A549 (cell line): ENCODE results near the gene TTLL1. TPM values are rescaled to one million over a fixed set of nuclear protein-coding genes. Genes with fewer than 3 reads are reported as not detected.

Experiments
- ATAC-seq, 2 experiments: fragments of 200-7000 bp in 1 of 2; fragments of >200 bp in 1 of 2; cut with Nextera tagmentation in 1 of 2; cut with Tn5 transposase in 1 of 2; 3 replicates each; pipeline versions ENCODE4 v1.8.0 to v1.9.1; 2018 to 2020; ENCODE audit warnings: mild to moderate bottlenecking in 1 of 2, moderate library complexity in 1 of 2
- CTCF ChIA-PET: fragments of 300-600 bp; sonication (Branson Sonifier 250); formaldehyde crosslinking; extraction: SDS; loops from one replicate; lab custom pipeline; 2021; ENCODE audit warnings: antibody characterized with exemption, inconsistent platforms; lab: Yijun Ruan, JAX
- POLR2A ChIA-PET: fragments of 350-600 bp; formaldehyde crosslinking; extraction: SDS; loops from one replicate; lab custom pipeline; 2021; ENCODE audit warnings: antibody characterized with exemption, inconsistent platforms; lab: Yijun Ruan, JAX
- DNase-seq, 2 experiments: peaks; one replicate each; pipeline versions ENCODE4 v3.0.0 to v3.0.0-alpha.2; 2011 to 2016; ENCODE audit warnings: low read depth in 1 of 2, low spot score in 1 of 2
- FAIRE-seq: peaks from 2 replicates; lab custom pipeline; 2011; peaks lifted over from hg19 to GRCh38; lab: Jason Lieb, UNC
- H3K27ac ChIP-seq, 2 experiments: fragments of >200 bp; sonication (Bioruptor Twin); formaldehyde crosslinking; 3 replicates each; pipeline ENCODE4 v1.5.1; 2016 to 2017
- H3K4me1 ChIP-seq: fragments of >200 bp; sonication (Bioruptor Twin); formaldehyde crosslinking; 3 replicates; pipeline ENCODE4 v1.6.1; 2016
- H3K4me2 ChIP-seq: fragments of >200 bp; sonication (Bioruptor Twin); formaldehyde crosslinking; 3 replicates; pipeline ENCODE4 v1.6.1; 2016
- H3K4me3 ChIP-seq: fragments of >200 bp; sonication (Bioruptor Twin); formaldehyde crosslinking; 3 replicates; pipeline ENCODE4 v1.5.1; 2016
- H3K9me3 ChIP-seq: fragments of >200 bp; sonication (Bioruptor Twin); formaldehyde crosslinking; 3 replicates; pipeline ENCODE4 v1.6.1; 2016
- ATOH8 ChIP-seq: fragments of 250-450 bp; sonication (Bioruptor Pico); IDR thresholded peaks from 2 replicates; pipeline ENCODE4 v1.5.0; 2020; ENCODE audit warnings: low read depth, mild to moderate bottlenecking, moderate library complexity
- BCL3 ChIP-seq: fragments of >200 bp; sonication (Bioruptor Twin); formaldehyde crosslinking; IDR thresholded peaks from 3 replicates; pipeline ENCODE4 v1.6.1; 2016
- CEBPB ChIP-seq, 2 experiments: fragments of >200 bp in 1 of 2; sonication (Bioruptor Twin) in 1 of 2; formaldehyde crosslinking in 1 of 2; IDR thresholded peaks; 2 replicates each; pipeline ENCODE4 v1.6.1; 2012 to 2016
- CTCF ChIP-seq: fragments of >200 bp; sonication (Bioruptor Twin); formaldehyde crosslinking; IDR thresholded peaks from 3 replicates; pipeline ENCODE4 v1.5.1; 2016
- E2F6 ChIP-seq: IDR thresholded peaks from 2 replicates; pipeline ENCODE4 v1.6.1; 2012; ENCODE audit warnings: low read depth, borderline replicate concordance
- EHMT2 ChIP-seq: fragments of 200-600 bp; sonication (generic); IDR thresholded peaks from 2 replicates; pipeline ENCODE4 v1.6.1; 2016; ENCODE audit warnings: antibody characterized with exemption, low read depth, mild to moderate bottlenecking, moderate library complexity
- ELK1 ChIP-seq: fragments of 150-350 bp; IDR thresholded peaks from 2 replicates; pipeline ENCODE4 v1.6.1; 2014; ENCODE audit warnings: low read depth, mild to moderate bottlenecking, low read length
- EP300 ChIP-seq, 2 experiments: fragments of >200 bp; sonication (Bioruptor Twin); formaldehyde crosslinking; IDR thresholded peaks; 2 replicates in 1 of 2; 3 replicates in 1 of 2; pipeline ENCODE4 v1.6.1; 2016 to 2017
- ESRRA ChIP-seq: fragments of 150-350 bp; IDR thresholded peaks from 2 replicates; pipeline ENCODE4 v1.6.1; 2014; ENCODE audit warnings: mild to moderate bottlenecking, low read length, borderline replicate concordance
- GATA3 ChIP-seq: IDR thresholded peaks from 2 replicates; pipeline ENCODE4 v1.6.1; 2012; ENCODE audit warnings: borderline replicate concordance
- KDM5A ChIP-seq: fragments of 200-600 bp; sonication (generic); IDR thresholded peaks from 2 replicates; pipeline ENCODE4 v1.6.1; 2016; ENCODE audit warnings: antibody characterized with exemption, mild to moderate bottlenecking
- MYC ChIP-seq: IDR thresholded peaks from 2 replicates; pipeline ENCODE4 v1.6.1; 2012; ENCODE audit warnings: mild to moderate bottlenecking, inconsistent platforms, low read length, improper control_type of control experiment, borderline replicate concordance
- PBX3 ChIP-seq: IDR thresholded peaks from 2 replicates; pipeline ENCODE4 v1.6.1; 2012
- REST ChIP-seq: fragments of 200-600 bp; sonication (generic); IDR thresholded peaks from 2 replicates; pipeline ENCODE4 v1.6.1; 2016; ENCODE audit warnings: antibody characterized with exemption, mild to moderate bottlenecking, moderate library complexity
- RFX5 ChIP-seq: fragments of 450-650 bp; IDR thresholded peaks from 2 replicates; pipeline ENCODE4 v1.7.1; 2014; ENCODE audit warnings: antibody characterized with exemption, mild to moderate bottlenecking, moderate library complexity
- RNF2 ChIP-seq: fragments of 200-600 bp; sonication (generic); IDR thresholded peaks from 2 replicates; pipeline ENCODE4 v1.6.1; 2016; ENCODE audit warnings: low read depth, mild to moderate bottlenecking, antibody characterized with exemption, moderate library complexity, borderline replicate concordance
- SMC3 ChIP-seq: fragments of >200 bp; sonication (Bioruptor Twin); formaldehyde crosslinking; IDR thresholded peaks from 3 replicates; pipeline ENCODE4 v1.6.1; 2018; ENCODE audit warnings: inconsistent platforms
- SREBF2 ChIP-seq: fragments of 450-650 bp; IDR thresholded peaks from 2 replicates; pipeline ENCODE4 v1.6.1; 2014; ENCODE audit warnings: mild to moderate bottlenecking, moderate library complexity
- TFCP2L1 ChIP-seq: fragments of 250-450 bp; sonication (Bioruptor Pico); IDR thresholded peaks from 2 replicates; pipeline ENCODE4 v1.5.0; 2021; ENCODE audit warnings: mild to moderate bottlenecking
- USF2 ChIP-seq: fragments of 450-650 bp; IDR thresholded peaks from 2 replicates; pipeline ENCODE4 v1.6.1; 2014; ENCODE audit warnings: antibody characterized with exemption
- ZC3H11A ChIP-seq: fragments of 450-650 bp; IDR thresholded peaks from 2 replicates; pipeline ENCODE4 v1.6.1; 2014; ENCODE audit warnings: antibody characterized with exemption, mild to moderate bottlenecking
- WGBS: methylation state at CpG from one replicate; pipeline ENCODE4 v1.1.6; 2017; ENCODE audit errors: missing lambda C conversion rate; 5-methylcytosine and 5-hydroxymethylcytosine counted together
- polyA plus RNA-seq, 4 experiments: library from polyadenylated mRNA; depleted of rRNA in 3 of 4; stranded (reverse); fragments of >200 nt; fragmentation: RNase III in 1 of 4; extraction: RNeasy Plus Mini Kit Qiagen cat#74134 plus additional on column Dnase treatment in 1 of 4; gene quantifications; 2 replicates in 3 of 4; 3 replicates in 1 of 4; pipeline ENCODE4 v1.2.3, GENCODE V29; 2011 to 2017

The TTLL1 gene
- polyA plus RNA-seq, 2 of the 4 experiments (the other 2 are of a cell fraction), result 2.3 to 5.0 TPM

GRCh38 chr22:43094551-43094950, 5.4 kb upstream of the TTLL1 start:
- no peak for DNase-seq
- no peak for TF ChIP-seq GATA3
- no peak for ATAC-seq
- Histone ChIP-seq H3K27ac (no peak overlapping the region), H3K4me1 (peaks cover 12% of the 10 kb centered on the region), H3K9me3 (no peaks in the 10 kb centered on the region), H3K4me2 (no peak overlapping the region), H3K4me3 (no peak overlapping the region)
- no peak for FAIRE-seq
- CTCF ChIA-PET, result interaction anchor here (0.9 to 1.2 kb wide), 2 partner anchors 104 to 227 kb away, joined by 3 read pairs; no protein-coding TSS in a partner anchor
- POLR2A ChIA-PET, result no interaction called here
- 86% methylated on average over 4 of the region's 4 CpGs for WGBS

GRCh38 chr22:43094085-43094484, 4.9 kb upstream of the TTLL1 start:
- TF ChIP-seq SMC3 (no peak), PBX3 (no peak), SREBF2 (no peak), ATOH8 (CRISPR knock-in tag) (no peak), ELK1 (no peak), USF2 (no peak), MYC (no peak), RFX5 (no peak), CTCF (no peak), KDM5A (no peak), REST (no peak), EP300 (IDR thresholded peaks at IDR 0.05) (no peak), RNF2 (no peak), CEBPB (IDR thresholded peaks at IDR 0.05) (no peak), TFCP2L1 (CRISPR knock-in tag) (no peak), ZC3H11A (no peak), ESRRA (no peak), E2F6 (no peak), EHMT2 (no peak), BCL3 (no peak)
- H3K4me2 ChIP-seq, result no peak overlapping the region
- POLR2A ChIA-PET, result no interaction called here
- ATAC-seq (no peak), DNase-seq (peak in 1 of 2 experiments; percentile 60), FAIRE-seq (no peak)
- H3K4me3 ChIP-seq, result no peak overlapping the region
- no peaks in the 10 kb centered on the region for H3K9me3 ChIP-seq
- WGBS, result 38% methylated on average over 4 of the region's 7 CpGs
- peaks cover 12% of the 10 kb centered on the region for H3K4me1 ChIP-seq
- CTCF ChIA-PET, result interaction anchor here (0.9 kb wide), 1 partner anchor 227 kb away, joined by 3 read pairs; no protein-coding TSS in a partner anchor
- no peak overlapping the region for H3K27ac ChIP-seq
